ENCODE data around the gene CNBD2. TPM values are rescaled to one million over a fixed set of nuclear protein-coding genes. Genes with fewer than 3 reads are reported as not detected.

The CNBD2 gene
- total and polyA plus RNA-seq, 10 of the 15 experiments (the other 5 are each of a cell fraction or from before 2014, with no cell fraction given), result 0.86 to 7.4 (median 4.6) TPM

DNA sequence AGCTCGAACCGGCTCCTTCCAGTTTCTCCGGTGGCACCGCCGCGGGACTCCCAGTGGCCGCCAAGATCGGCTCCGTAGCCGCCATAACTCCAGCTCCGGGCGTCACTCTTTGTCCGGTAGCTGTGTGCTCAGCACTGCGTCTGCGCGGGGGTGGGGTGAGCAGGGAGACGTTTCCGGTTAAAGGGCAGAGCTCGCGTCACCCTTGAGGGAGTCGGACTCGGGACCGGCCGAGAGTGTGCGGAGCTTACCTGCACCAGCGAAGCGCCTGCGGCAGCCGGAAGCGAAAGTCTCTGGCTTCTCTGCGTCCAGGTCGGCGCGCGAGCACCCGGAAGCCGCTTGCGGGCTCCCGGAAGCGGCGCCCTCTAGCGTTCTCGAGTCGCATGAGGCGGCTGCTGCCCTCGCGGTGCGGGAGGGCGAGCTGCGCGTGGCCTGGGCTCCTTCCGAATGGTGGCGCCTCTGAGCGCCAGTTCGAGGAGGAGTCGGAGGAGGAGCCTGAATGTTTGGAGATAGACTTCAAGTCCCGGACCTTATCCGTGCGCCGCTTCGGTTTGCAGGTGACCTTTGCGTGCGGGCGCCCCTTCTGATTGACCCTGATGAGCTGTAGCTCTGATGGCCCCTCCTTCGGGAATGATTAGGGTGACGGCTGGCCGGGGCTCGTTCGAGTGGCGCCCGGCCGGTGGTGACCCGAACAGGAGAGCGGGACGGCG lies 14.0 kb upstream of the CNBD2 start, which contains the start of gene SCAND1 (continued):
- TF ChIP-seq, protein P1, sequence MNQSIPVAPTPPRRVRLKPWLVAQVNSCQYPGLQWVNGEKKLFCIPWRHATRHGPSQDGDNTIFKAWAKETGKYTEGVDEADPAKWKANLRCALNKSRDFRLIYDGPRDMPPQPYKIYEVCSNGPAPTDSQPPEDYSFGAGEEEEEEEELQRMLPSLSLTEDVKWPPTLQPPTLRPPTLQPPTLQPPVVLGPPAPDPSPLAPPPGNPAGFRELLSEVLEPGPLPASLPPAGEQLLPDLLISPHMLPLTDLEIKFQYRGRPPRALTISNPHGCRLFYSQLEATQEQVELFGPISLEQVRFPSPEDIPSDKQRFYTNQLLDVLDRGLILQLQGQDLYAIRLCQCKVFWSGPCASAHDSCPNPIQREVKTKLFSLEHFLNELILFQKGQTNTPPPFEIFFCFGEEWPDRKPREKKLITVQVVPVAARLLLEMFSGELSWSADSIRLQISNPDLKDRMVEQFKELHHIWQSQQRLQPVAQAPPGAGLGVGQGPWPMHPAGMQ (IDR thresholded peaks at IDR 0.05; ENCODE audit: borderline replicate concordance), result no peak
- TF ChIP-seq IKZF2 (IDR thresholded peaks at IDR 0.05), result no peak; a peak in 2 of 4 replicates
- TF ChIP-seq, protein P2, sequence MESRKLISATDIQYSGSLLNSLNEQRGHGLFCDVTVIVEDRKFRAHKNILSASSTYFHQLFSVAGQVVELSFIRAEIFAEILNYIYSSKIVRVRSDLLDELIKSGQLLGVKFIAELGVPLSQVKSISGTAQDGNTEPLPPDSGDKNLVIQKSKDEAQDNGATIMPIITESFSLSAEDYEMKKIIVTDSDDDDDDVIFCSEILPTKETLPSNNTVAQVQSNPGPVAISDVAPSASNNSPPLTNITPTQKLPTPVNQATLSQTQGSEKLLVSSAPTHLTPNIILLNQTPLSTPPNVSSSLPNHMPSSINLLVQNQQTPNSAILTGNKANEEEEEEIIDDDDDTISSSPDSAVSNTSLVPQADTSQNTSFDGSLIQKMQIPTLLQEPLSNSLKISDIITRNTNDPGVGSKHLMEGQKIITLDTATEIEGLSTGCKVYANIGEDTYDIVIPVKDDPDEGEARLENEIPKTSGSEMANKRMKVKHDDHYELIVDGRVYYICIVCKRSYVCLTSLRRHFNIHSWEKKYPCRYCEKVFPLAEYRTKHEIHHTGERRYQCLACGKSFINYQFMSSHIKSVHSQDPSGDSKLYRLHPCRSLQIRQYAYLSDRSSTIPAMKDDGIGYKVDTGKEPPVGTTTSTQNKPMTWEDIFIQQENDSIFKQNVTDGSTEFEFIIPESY (IDR thresholded peaks at IDR 0.05), result no peak
- peak; percentile 61 for TF ChIP-seq SIX5 (IDR thresholded peaks at IDR 0.05; ENCODE audit: low read depth, low read length, severe bottlenecking)
- peak; percentile 51 for TF ChIP-seq RELB (IDR thresholded peaks at IDR 0.05; ENCODE audit: low read depth)
- TF ChIP-seq RCOR1 (conservative IDR thresholded peaks at IDR 0.05; ENCODE audit: low read depth, low read length), result peak; percentile 59
- TF ChIP-seq ZNF217 (IDR thresholded peaks at IDR 0.05), result no peak
- peak; percentile 79 for TF ChIP-seq NBN (IDR thresholded peaks at IDR 0.05)
- TF ChIP-seq SMARCA5 (IDR thresholded peaks at IDR 0.05), result peak; percentile 96
- peak; percentile 73 for TF ChIP-seq PKNOX1 (IDR thresholded peaks at IDR 0.05)
- TF ChIP-seq TCF3 (IDR thresholded peaks at IDR 0.05; ENCODE audit: borderline replicate concordance, insufficient read depth, low read depth, low read length), result 0 out of 2 replicates have a peak, but pooled peaks have one; percentile 17
- TF ChIP-seq DPF2 (IDR thresholded peaks at IDR 0.05), result peak; percentile 22; the same call in 1 of the 2 replicates
- peak; percentile 97 for TF ChIP-seq GABPA (IDR thresholded peaks at IDR 0.05; ENCODE audit: low read depth)
- TF ChIP-seq MEF2B (IDR thresholded peaks at IDR 0.05; ENCODE audit: partially characterized antibody, poor library complexity, severe bottlenecking), result peak; percentile 28
- TF ChIP-seq KAT2A (conservative IDR thresholded peaks at IDR 0.05; ENCODE audit: control insufficient read depth, low read depth, low read length), result no peak
- TF ChIP-seq MEF2A (IDR thresholded peaks at IDR 0.05; ENCODE audit: insufficient read depth, low read depth, low read length), result peak; percentile 89
- TF ChIP-seq ATF3 (IDR thresholded peaks at IDR 0.05; ENCODE audit: borderline replicate concordance, extremely low read depth, low read depth, low read length), result 0 out of 2 replicates have a peak, but pooled peaks have one; percentile 48
- peak in 1 of 2 experiments; percentile 83; a peak in 3 of 4 replicates for TF ChIP-seq SRF (IDR thresholded peaks at IDR 0.05; ENCODE audit: low read depth in 2 of 2, low read length in 2 of 2)
- peak; percentile 73 for TF ChIP-seq RUNX3 (IDR thresholded peaks at IDR 0.05; ENCODE audit: low read length)
- TF ChIP-seq CBX5 (IDR thresholded peaks at IDR 0.05; ENCODE audit: low read depth), result peak; percentile 91
- TF ChIP-seq STAT1 (conservative IDR thresholded peaks at IDR 0.05), result no peak
- TF ChIP-seq RBBP5 (conservative IDR thresholded peaks at IDR 0.05), result no peak
- TF ChIP-seq SMC3 (IDR thresholded peaks at IDR 0.05; ENCODE audit: borderline replicate concordance, low read length), result peak; percentile 43; the same call in 1 of the 2 replicates

All from GM12878 (cell line).